HG02973 (cell line): ENCODE measurements around the gene ETS2.

ENCODE experiments used
- ATAC-seq: cut with Tn5 transposase; IDR thresholded peaks from one replicate; pipeline ENCODE4 v1.9.1; 2021; ENCODE audit warnings: moderate library complexity; ENCODE audit not compliant: unreplicated experiment

Gene ETS2

GRCh38 chr21:38777015-38777414 is 28.7 kb upstream of the ETS2 start:
- ATAC-seq, result no peak

GRCh38 chr21:38777531-38777930 is 28.2 kb upstream of the ETS2 start:
- ATAC-seq, result no peak

- peak; percentile 82 for ATAC-seq
These were observed 24.9 kb upstream of the ETS2 start for GRCh38 chr21:38780879-38781278.

GRCh38 chr21:38784458-38785266 is 21.1 kb upstream of the ETS2 start:
- ATAC-seq, result no peak

DNA sequence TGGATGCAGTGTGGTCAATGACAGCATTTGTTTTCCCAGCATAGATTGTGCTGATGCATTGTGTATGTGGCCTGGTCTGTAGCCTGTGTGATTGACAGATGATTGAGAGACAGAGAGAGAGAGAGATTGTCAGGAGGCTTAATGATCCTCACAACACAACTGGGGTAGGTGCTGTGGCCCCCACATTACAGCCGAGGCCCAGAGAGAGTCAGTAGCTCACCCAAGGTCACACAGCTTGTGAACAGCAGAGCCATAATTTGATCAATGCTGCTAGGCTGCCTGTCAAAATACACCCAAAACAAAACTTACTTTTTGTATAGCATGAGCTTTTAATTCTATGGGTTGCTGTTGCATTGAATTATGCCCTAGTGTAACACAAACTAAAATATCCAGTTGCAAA is 20.2 kb upstream of the ETS2 start:
- no peak for ATAC-seq

DNA sequence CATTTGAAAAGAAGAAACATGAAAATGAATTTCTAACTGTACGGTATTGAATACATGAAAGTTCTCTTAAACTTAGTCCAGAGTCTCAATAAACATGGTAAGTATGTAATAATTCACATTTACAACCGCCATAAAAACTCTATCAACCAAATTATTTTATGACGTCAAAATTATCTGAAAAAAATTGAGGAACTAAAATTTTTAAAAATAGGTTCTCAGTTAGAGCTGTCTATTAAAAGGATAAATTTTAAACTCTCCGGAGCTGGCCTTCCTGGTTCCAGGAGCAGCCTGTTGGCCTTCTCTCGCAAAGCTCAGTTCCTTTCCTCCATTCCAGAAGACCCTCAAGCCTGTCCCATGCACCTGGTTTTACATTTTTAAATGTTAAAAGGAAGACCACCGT is 18.7 kb upstream of the ETS2 start:
- ATAC-seq, result no peak

DNA sequence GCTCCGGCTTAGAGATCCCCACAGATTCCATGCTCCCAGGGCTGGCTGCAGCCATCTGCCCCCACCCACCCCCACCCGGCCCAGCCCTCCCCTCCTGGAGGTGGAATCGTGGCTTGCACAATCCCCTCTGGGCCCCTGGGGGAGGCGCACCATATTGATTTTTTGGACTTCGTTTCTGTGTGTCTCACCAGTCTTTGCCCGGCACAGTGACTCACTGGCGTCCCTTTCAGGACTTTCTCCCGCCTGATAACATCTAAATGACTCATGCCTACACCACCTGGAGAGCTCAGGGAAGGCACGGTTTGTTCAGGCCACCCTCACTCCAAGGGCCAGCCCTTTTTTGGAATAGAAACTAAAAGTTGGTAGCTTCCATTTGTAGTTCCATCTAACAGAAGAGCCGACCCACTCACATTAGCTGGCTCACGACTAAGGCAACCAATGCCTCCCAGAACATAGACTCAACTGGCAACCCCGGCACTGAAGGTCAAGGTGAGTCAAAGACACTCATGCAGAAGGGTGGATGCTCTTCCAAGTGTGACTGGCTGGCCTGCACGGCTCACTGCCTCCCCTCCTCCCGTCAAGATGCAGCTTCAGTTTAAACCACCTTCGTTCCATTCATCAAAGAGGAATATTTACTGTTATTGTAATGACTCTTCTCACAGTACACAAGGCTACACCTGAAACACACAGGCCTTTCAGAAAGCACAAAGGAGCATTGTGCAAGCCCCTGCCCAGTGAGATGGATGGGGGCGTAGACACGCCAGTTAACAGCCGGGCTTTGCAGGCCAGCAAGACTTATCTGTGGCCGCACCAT is 18.1 kb upstream of the ETS2 start:
- ATAC-seq, result no peak

DNA sequence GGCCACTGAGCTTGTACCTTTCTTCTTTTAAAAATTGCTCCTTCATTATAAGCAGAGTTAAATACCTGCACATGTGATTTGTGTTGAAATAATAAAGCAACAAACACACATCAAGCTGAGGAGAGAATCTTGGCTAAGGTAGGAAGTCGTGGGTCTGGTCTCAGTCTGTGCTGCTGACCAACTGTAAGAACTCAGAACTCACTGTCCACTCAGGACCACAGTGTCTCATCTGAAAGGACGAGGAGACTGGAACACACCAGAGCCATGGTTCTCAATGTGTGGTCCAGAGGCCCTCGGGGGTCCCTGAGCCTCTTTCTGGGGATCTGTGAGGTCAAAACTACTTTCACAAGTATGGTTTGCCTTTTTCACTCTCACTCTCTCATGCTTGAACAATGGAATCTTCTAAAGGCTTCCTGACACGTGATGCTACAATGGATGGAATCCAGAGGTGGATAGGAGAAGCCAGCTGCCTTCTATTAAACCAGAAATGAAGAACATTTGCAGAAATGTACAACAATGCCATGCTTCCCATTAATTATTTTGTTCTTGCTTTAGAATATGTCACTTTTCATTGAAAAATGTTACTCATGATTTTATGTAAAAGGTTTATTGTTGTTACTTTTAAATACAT is 17.3 kb upstream of the ETS2 start:
- no peak for ATAC-seq

- no peak for ATAC-seq
These were observed 16.5 kb upstream of the ETS2 start for GRCh38 chr21:38789275-38789674.

DNA sequence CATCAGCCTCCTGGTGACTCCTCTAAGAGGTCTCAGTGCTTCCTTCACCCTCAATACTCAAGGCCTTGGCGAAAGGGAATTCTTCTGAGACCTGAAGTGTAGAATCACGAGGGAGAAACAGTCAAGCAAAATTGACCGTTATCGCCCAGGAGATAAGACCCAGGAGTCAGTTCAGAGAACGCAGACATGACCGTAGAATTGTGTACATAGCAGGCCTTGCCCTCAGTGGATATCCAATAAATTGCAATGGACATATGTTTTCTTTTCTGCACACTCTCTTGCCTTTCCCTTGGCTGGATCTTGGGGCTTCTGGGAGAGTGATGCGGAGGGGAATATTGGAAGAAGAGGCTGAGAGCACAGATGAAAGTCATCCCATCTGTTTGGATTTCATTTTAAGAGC is 15.7 kb upstream of the ETS2 start:
- ATAC-seq, result no peak

GRCh38 chr21:38790961-38791360 is 14.8 kb upstream of the ETS2 start:
- no peak for ATAC-seq

DNA sequence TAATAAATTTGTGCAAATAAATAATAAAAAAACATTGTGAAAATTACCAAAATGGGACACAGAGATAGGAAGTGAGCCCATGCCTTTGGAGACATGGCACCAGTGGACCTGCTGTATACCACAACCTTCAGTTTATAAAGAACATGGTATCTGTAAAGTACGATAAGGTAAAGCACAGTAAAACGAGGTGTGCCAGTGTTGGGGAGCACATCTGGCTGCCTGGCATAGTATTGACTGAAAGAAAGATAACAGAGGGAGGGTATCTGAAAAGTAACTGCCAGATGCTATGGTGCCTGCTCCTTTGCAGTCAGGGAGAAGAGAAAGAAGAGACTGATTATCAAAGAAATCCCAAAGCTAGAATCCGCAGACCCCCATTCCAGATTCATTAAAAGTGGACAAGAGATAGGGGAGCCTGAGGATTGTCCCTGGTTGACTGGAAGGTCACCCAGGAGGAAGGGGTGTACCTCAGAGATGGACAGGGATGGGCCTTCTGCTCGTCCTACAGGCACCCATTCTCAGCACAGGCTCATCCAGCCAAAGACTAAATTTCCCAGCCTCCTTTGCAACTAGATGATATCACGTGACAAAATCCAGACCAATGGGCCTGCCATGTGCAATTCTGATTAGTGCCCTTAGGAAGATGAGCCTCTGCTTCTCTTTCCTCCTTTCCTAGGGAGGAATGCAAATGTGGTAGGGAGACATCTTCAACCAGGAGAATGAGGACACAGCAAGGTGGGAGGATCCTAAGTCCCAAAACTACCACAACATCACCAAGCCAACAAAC is 12.9 kb upstream of the ETS2 start:
- ATAC-seq, result no peak

DNA sequence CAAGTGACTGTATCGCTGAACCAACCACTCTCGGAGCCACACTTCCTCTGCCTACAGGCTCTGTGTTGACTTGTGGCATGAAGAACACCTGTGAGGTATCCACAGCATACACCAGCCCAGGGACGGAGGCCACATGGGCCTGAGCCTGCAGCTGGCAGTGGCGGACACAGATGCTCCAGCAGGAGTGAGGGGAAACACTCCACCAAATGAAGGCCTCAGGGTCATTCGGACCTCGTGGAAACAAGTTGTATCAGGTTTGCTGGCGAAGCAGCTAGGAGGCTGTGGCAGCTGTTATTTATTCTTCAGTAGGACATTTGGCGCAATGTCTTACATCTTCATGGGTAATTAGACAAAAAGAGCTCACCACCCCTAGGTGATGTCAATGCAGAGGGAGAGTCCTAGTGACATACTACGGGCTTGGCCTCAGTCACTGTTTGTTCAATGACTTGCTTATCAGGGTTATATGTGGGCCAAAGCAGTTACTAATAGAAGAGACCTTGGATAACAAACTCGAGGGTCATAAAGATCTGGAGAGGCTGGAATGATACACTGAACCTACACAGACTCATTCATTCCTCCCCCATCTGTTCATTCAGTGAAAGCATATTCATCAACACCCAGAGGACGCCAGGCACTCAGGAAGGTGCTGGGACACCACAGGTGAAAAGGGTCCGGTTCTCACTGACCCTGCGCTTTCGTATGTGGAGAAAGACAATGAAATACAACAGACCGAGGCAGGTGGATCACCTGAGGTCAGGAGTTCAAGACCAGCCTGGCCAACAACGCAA is 11.6 kb upstream of the ETS2 start:
- no peak for ATAC-seq

GRCh38 chr21:38794978-38795377 is 10.8 kb upstream of the ETS2 start:
- no peak for ATAC-seq

GRCh38 chr21:38795475-38795874 is 10.3 kb upstream of the ETS2 start:
- ATAC-seq, result no peak

- no peak for ATAC-seq
These were observed 9.3 kb upstream of the ETS2 start for GRCh38 chr21:38796424-38796823.

GRCh38 chr21:38797470-38797869 is 8.3 kb upstream of the ETS2 start:
- ATAC-seq, result no peak

GRCh38 chr21:38798081-38798480 is 7.6 kb upstream of the ETS2 start:
- ATAC-seq, result no peak

DNA sequence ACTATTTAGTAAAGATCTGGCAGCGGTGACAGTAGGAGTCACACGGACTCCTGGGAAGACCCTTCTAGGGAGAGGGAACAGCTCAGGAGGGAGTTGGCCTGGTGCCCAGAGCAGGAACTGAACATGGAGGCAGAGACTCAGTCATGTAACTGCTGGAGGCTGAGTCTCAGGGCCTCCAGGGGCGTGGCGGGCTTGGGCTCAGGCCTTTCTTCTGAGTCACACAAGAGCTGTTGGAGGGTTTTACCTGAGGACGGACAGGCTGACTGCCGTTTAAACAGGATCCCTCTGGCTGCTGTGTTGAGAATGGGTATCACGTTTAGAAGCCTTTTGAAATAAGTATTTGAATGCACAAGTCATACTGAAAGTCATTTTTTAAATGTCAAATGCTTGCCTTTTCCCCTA is 7.2 kb upstream of the ETS2 start:
- ATAC-seq, result no peak

DNA sequence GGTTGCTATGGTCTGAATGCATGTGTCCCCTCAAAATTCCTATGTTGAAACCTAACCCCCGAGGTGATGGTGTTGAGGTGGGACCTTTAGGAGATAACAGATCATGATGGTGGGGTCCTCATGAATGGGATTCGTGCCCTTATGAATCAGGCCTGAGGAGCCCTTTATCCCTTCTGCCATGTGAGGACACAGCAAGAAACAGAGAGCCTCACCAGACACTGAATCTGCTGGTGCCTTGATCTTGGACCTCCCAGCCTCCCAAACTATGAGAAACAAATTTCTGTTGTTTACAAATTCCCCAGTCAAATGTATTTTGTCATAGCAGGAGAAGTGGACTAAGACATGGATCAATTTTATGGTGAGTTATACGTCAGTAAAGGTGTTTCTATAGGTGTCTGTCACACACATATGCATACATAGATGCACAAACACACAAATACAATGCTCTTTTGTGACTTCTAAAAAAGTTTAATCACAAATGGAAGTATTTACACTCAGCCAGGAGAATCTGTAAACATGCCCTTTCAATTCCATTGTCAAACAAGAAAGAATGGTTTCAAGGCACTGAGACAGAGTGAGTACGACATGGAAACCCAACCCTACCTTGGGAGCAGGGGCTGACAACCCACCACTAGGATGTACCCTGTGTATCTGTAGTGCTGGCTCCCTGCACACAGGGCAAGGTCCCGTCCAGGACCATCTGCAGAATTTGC is 5.5 kb upstream of the ETS2 start:
- no peak for ATAC-seq
